Measurements from ENCODE around the gene EPHA5.

Gene EPHA5

GRCh38 chr4:65635051-65635821 is 35.1 kb downstream of the EPHA5 start (continued):
- TF ChIP-seq ZNF366 (tag by site-specific recombination; conservative IDR thresholded peaks at IDR 0.05), result no peak
- no peak for TF ChIP-seq CTCF (tag by site-specific recombination; IDR thresholded peaks at IDR 0.05)
- TF ChIP-seq MZF1 (tag by site-specific recombination; IDR thresholded peaks at IDR 0.05; ENCODE audit: borderline replicate concordance), result no peak
- TF ChIP-seq ZNF785 (tag by site-specific recombination; IDR thresholded peaks at IDR 0.05), result no peak
- TF ChIP-seq ZBTB10 (tag by site-specific recombination; IDR thresholded peaks at IDR 0.05), result no peak
- no peak for TF ChIP-seq ZBTB49 (tag by site-specific recombination; IDR thresholded peaks at IDR 0.05; ENCODE audit: low read depth)
- no peak for TF ChIP-seq ZNF473 (tag by site-specific recombination; IDR thresholded peaks at IDR 0.05)

- TF ChIP-seq BCL11B (tag by site-specific recombination; IDR thresholded peaks at IDR 0.05; ENCODE audit: low read depth) (no peak), ZNF175 (tag by site-specific recombination; IDR thresholded peaks at IDR 0.05) (no peak), ZNF157 (tag by site-specific recombination; IDR thresholded peaks at IDR 0.05) (no peak), AEBP2 (tag by site-specific recombination; IDR thresholded peaks at IDR 0.05; ENCODE audit: borderline replicate concordance) (no peak), ZNF248 (tag by site-specific recombination; IDR thresholded peaks at IDR 0.05) (no peak), ZBTB10 (tag by site-specific recombination; IDR thresholded peaks at IDR 0.05) (no peak), ZFP41 (tag by site-specific recombination; IDR thresholded peaks at IDR 0.05; ENCODE audit: borderline replicate concordance) (no peak), ZNF544 (tag by site-specific recombination; IDR thresholded peaks at IDR 0.05) (no peak), ZBTB20 (tag by site-specific recombination; IDR thresholded peaks at IDR 0.05) (no peak), ZNF768 (tag by site-specific recombination; IDR thresholded peaks at IDR 0.05) (no peak), HOXC10 (CRISPR knock-in tag; IDR thresholded peaks at IDR 0.05) (no peak), ZNF776 (tag by site-specific recombination; IDR thresholded peaks at IDR 0.05; ENCODE audit: borderline replicate concordance) (no peak), ZFHX2 (tag by site-specific recombination; conservative IDR thresholded peaks at IDR 0.05) (no peak), ZNF394 (tag by site-specific recombination; IDR thresholded peaks at IDR 0.05; ENCODE audit: borderline replicate concordance) (no peak), ZNF785 (tag by site-specific recombination; IDR thresholded peaks at IDR 0.05) (no peak), WT1 (tag by site-specific recombination; IDR thresholded peaks at IDR 0.05) (no peak)
- Histone ChIP-seq H3K4me3 (ENCODE audit: low read depth, low read length) (no peak overlapping the region), H3K4me1 (ENCODE audit: control insufficient read depth, insufficient read depth, low read length) (no peaks in the 10 kb centered on the region), H3K36me3 (ENCODE audit: control insufficient read depth in 2 of 2, insufficient read depth in 1 of 2, low read length in 2 of 2) (no peaks in the 10 kb centered on the region), H3K9me3 (ENCODE audit: control insufficient read depth, insufficient read depth, low read depth, low read length) (no peaks in the 10 kb centered on the region), H3K27ac (ENCODE audit: extremely low read depth, low read depth, low read length) (no peak overlapping the region)
- ChIA-PET CTCF (no interaction called here), POLR2A (no interaction called here)
Measured at GRCh38 chr4:65624651-65625050, 45.6 kb downstream of the EPHA5 start.

Data from HEK293 (cell line).